Muscle of leg (tissue), 11 donors: Measurements from ENCODE around the gene TIAM2. TPM values are rescaled to one million over a fixed set of nuclear protein-coding genes. Genes with fewer than 3 reads are reported as not detected.

Experiments used
- DNase-seq: peaks from one replicate; pipeline ENCODE4 v3.0.0; 2013
- H3K27ac ChIP-seq: one replicate; pipeline ENCODE4 v1.5.1; 2013; ENCODE audit warnings: mild to moderate bottlenecking, low read length, control low read depth
- H3K27me3 ChIP-seq: one replicate; pipeline ENCODE4 v1.6.1; 2013; ENCODE audit warnings: low read length; ENCODE audit not compliant: control insufficient read depth, insufficient read depth
- H3K36me3 ChIP-seq: one replicate; pipeline ENCODE4 v1.6.1; 2013; ENCODE audit warnings: low read length; ENCODE audit not compliant: control insufficient read depth, insufficient read depth
- H3K4me1 ChIP-seq: one replicate; pipeline ENCODE4 v1.6.1; 2013; ENCODE audit warnings: low read length; ENCODE audit not compliant: control insufficient read depth, insufficient read depth
- H3K4me3 ChIP-seq: one replicate; pipeline ENCODE4 v1.5.1; 2013; ENCODE audit warnings: low read length, control low read depth
- H3K9me3 ChIP-seq: replicated peaks from 2 replicates; pipeline ENCODE4 v1.6.1; 2013; ENCODE audit warnings: low read depth, low read length; ENCODE audit not compliant: control insufficient read depth
- WGBS: methylation state at CpG from one replicate; pipeline ENCODE4 v1.1.5; 2013; ENCODE audit warnings: missing lambda C conversion rate; ENCODE audit not compliant: insufficient coverage; 5-methylcytosine and 5-hydroxymethylcytosine counted together
- polyA plus RNA-seq, 8 donors: library from polyadenylated mRNA; unstranded; fragments of 120-200 nt; gene quantifications; one replicate each; pipeline versions ENCODE4 v1.2.1 to v1.2.3, GENCODE V29; 2013; ENCODE audit warnings: inconsistent platforms in 1 of 8, low replicate concordance in 1 of 8; ENCODE audit not compliant: insufficient read length in 8 of 8, insufficient read depth in 1 of 8
- total RNA-seq: library from RNA; stranded (reverse); fragments of 120-200 nt; gene quantifications from one replicate; pipeline ENCODE4 v1.2.4, GENCODE V29; 2013

The TIAM2 gene
- total and polyA plus RNA-seq, 9 donors = 11.3 to 16.7 (median 13.1) TPM

DNA sequence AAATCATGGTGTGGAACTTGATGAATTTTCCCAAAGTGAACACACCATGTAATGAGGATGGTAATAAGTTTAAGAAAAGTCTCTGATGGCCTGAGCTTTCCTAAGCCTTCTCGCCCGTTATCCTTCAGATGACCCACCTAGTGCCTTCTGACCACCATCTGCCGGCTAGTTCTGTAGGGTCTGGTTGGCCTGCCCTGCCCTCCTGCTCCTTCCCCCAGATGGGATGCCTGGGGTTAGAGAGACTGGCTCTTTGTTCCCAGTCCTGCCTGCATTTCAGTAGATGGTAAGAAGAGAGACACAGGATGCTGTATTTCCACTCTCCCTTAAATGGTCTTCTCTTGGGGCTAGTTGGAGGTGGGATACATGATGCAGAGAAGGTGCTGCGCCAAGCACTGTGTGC is 43.0 kb downstream of the TIAM2 start:
- Histone ChIP-seq H3K9me3 (peaks cover 2% of the 10 kb centered on the region), H3K27ac (no peak overlapping the region), H3K27me3 (no peaks in the 10 kb centered on the region), H3K4me1 (peaks cover 2% of the 10 kb centered on the region), H3K4me3 (no peak overlapping the region), H3K36me3 (no peaks in the 10 kb centered on the region)
- WGBS = no CpG with 5 or more reads among the region's 4 CpGs
- no peak for DNase-seq

DNA sequence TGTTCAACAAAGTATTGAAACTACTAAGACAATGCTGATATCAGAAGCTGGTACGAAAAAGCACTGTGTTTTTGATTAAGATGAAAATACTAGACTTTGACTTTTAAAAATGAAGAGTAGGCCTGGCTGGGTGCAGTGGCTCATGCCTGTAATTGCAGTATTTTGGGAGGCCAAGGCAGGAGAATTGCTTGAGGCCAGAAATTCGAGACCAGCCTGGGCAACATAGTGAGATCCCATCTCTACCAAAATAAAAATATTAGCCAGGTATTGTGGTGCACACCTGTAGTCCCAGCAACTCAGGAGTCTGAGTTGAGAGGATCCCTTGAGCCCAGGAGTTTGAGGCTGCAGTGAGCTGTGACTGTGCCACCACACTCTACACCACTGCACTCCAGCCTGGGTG is 43.4 kb downstream of the TIAM2 start:
- Histone ChIP-seq H3K27me3 (no peaks in the 10 kb centered on the region), H3K4me3 (no peak overlapping the region), H3K9me3 (peaks cover 2% of the 10 kb centered on the region), H3K4me1 (peaks cover 2% of the 10 kb centered on the region), H3K27ac (no peak overlapping the region), H3K36me3 (no peaks in the 10 kb centered on the region)
- 100% methylated on average over 1 of the region's 2 CpGs for WGBS
- DNase-seq = no peak

DNA sequence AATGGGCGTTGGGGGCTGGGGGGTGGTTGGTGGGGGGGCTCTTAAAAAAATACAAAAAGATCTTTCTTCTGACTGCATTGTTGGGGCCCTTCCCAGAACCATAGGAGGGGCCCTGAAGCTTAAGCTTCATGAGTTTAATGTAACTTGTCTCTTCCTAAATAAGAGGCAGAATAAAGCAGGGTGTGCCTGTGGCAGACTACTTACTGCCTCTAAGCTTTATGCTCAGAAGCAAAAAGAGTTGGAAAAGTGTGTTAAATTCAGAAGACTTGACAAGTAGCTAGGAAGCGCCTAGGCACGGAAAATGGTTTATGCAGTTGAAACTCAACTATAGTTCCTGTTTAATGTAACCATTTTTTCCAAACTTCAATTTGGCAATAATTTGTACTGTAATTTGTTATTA is 44.5 kb downstream of the TIAM2 start:
- no peaks in the 10 kb centered on the region for H3K27me3 ChIP-seq
- no CpG with 5 or more reads among the region's 3 CpGs for WGBS
- no peaks in the 10 kb centered on the region for H3K9me3 ChIP-seq
- H3K4me1 ChIP-seq = peaks cover 2% of the 10 kb centered on the region
- DNase-seq = peak; percentile 59
- H3K27ac ChIP-seq = no peak overlapping the region
- no peaks in the 10 kb centered on the region for H3K36me3 ChIP-seq
- no peak overlapping the region for H3K4me3 ChIP-seq

DNA sequence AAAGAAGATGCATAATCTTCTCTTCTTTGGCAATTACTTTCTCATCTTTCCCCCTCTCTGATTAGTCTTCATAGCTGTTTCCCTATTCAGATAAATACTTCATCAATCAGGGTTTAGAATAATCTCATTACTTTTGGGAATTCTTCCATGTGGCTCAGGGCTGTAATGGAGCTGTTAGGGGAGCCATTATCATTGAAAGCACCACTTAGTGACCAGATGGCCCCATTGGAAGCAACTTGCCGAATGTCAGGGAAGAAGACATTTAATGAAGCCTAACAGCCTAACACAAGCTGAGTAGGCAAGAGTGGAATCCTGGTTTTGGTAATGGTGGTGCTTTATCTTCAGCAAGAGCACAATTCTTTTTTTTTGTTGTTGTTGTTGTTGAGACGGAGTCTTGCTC is 45.0 kb downstream of the TIAM2 start:
- no peaks in the 10 kb centered on the region for H3K9me3 ChIP-seq
- no peaks in the 10 kb centered on the region for H3K27me3 ChIP-seq
- DNase-seq = no peak
- no peak overlapping the region for H3K27ac ChIP-seq
- 100% methylated on average over 1 of the region's 2 CpGs for WGBS
- H3K4me3 ChIP-seq = no peak overlapping the region
- no peaks in the 10 kb centered on the region for H3K36me3 ChIP-seq
- H3K4me1 ChIP-seq = peaks cover 2% of the 10 kb centered on the region

DNA sequence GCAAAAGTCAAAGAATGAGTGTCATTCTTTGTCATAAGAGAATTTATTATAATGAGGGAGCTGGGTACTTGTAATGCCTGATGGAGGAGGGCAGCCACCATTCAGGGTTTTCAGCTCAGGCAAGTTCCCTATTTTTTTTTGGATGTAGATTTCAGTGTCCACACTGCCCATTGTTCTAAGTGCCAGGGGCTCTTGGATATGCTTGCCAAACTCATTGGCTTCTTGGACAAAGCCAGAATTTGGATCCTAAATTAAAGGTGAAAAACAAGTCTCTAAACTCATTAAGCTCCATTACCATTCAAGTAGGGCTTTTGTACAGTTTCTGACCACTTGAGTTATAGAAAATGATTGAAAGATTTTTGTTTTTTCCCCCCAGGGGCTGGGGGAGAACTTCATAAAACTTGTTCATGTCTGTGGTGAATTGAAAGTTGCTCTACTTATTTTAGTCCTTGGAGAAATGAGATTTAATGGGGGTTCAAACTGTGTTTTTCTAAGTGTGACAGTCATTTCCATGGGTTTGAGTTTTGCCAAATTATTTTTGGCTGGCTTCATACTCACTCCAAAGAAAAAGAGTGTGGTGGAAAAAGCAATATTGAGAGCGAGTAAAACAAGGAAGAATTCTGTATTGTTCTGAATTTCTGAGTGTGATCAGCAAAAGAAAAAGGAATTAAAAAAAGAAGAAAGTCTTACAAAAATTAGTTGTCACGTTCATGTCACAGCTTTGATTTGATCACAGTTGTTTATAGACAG is 46.0 kb downstream of the TIAM2 start:
- Histone ChIP-seq H3K27ac (peak overlapping the region; percentile 45), H3K36me3 (no peaks in the 10 kb centered on the region), H3K4me3 (no peak overlapping the region), H3K4me1 (peaks cover 2% of the 10 kb centered on the region), H3K27me3 (no peaks in the 10 kb centered on the region), H3K9me3 (no peaks in the 10 kb centered on the region)
- no CpG with 5 or more reads among the region's 2 CpGs for WGBS
- DNase-seq = peak; percentile 61

DNA sequence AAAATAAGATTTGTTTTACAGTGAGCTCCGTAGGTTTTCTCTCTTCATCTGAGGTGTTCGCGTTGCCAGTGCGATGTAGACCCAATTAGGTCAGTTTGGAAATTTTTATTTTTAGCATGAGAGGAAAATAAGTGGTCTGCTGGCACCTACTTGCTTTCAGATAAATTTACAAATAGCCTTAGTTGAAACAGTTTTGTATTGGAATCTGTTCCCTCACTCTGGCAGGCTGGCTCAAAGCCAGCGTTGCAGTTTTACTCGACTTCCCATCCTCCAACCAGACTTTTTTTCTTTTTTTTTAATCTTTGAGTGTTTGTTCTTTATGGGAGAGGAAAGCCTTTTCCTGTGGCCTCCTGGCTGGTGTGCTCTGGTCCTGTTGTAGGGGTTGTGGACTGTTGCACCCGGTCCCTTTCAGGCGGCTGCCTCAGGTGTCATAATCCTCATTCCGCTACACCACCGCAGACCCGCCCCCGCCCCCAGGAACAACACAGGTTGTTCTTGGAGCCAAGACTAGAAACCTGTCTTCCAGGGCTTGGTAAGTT is 46.7 kb downstream of the TIAM2 start:
- Histone ChIP-seq H3K36me3 (no peaks in the 10 kb centered on the region), H3K4me1 (peaks cover 2% of the 10 kb centered on the region), H3K9me3 (no peaks in the 10 kb centered on the region), H3K27ac (peak overlapping the region; percentile 45), H3K27me3 (no peaks in the 10 kb centered on the region), H3K4me3 (no peak overlapping the region)
- 77% methylated on average over 9 of the region's 12 CpGs for WGBS
- DNase-seq = peak; percentile 71

DNA sequence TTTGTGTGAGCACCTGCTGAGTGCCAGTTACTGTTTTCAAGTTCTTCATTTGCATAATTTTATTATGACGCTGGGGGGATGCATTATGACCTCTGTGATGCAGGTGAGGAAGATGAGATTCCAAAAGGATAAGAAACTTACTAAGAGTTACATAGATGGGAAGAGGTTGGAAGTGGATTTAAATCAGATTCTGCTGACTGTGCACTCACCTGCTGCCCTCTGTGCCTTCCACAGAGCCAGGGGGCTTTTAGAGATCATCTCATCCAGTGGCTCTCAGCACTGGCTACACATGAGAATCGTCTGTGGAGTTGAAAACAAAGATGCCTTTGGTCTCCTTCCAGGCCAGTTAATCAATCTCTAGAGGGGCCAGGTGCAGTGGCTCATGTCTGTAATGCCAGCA is 47.9 kb downstream of the TIAM2 start:
- Histone ChIP-seq H3K4me1 (peaks cover 2% of the 10 kb centered on the region), H3K9me3 (no peaks in the 10 kb centered on the region), H3K4me3 (no peak overlapping the region), H3K27me3 (no peaks in the 10 kb centered on the region), H3K27ac (no peak overlapping the region), H3K36me3 (no peaks in the 10 kb centered on the region)
- WGBS = no CpG with 5 or more reads among the region's 2 CpGs
- no peak for DNase-seq

DNA sequence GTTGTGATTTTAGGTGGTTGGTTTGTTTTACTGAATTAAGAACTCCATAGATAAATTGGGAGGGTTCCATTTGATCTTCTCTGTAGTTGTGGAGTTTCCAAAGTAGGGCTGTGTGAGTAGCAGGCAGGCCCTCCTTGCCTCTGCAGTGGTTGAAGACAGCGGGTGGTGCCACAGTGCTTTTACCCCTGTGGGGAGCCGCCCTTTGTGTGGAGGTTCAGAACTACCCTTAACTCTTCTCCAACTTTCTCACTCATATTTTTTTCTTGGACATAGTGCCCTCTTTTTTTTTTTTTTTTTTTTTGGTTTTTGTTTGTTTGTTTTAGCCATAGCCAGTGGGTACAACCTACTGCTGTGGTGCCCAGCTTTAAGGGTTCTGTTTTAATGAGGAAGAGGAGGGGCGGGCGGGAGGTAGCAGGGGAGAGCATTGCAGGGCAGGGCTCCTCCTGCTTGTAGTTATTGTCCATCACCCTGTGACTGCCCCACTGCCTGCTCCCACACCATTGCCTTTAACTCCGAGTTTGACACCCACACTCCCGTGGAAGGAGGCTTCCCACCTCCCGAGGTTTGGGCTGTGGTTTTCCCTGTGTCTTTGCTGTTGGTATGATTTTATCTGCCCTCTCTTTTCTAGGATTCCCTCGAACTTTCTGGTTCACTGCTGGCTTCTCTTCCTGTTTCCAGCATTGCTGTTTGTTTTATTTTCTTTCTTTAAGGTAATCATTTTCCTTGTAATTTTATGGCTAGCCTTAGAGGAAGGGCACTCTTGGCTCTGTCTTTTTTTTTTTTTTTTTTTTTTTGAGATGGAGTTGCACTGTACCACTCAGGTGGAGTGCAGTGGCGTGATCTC is 50.7 kb downstream of the TIAM2 start:
- no peak for DNase-seq
- no peak overlapping the region for H3K27ac ChIP-seq
- H3K4me3 ChIP-seq = no peak overlapping the region
- H3K36me3 ChIP-seq = no peaks in the 10 kb centered on the region
- peaks cover 2% of the 10 kb centered on the region for H3K4me1 ChIP-seq
- H3K27me3 ChIP-seq = no peaks in the 10 kb centered on the region
- H3K9me3 ChIP-seq = no peaks in the 10 kb centered on the region
- WGBS = 100% methylated on average over 1 of the region's 9 CpGs

DNA sequence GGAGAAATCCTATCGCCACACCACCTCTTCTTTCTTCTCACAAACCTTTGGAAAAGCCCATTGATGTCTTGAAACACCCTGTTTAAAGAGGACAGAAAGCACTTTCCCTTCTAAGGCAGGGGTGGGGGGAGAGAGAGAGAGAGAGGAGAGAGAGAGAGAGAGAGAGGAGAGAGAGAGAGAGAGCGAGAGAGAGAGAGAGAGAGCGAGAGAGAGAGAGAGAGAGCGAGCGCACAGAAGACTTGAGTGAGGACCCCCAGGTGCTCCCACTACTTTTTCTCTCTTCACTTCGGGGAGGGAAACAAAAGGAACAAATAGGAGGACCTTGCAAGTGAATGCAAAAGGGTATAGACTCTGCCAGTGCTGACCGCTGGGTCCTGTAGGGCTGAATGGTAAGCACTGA is 52.4 kb downstream of the TIAM2 start:
- Histone ChIP-seq H3K27ac (no peak overlapping the region), H3K27me3 (no peaks in the 10 kb centered on the region), H3K4me1 (no peaks in the 10 kb centered on the region), H3K4me3 (no peak overlapping the region), H3K36me3 (no peaks in the 10 kb centered on the region), H3K9me3 (no peaks in the 10 kb centered on the region)
- WGBS = no CpG with 5 or more reads among the region's 7 CpGs
- no peak for DNase-seq

DNA sequence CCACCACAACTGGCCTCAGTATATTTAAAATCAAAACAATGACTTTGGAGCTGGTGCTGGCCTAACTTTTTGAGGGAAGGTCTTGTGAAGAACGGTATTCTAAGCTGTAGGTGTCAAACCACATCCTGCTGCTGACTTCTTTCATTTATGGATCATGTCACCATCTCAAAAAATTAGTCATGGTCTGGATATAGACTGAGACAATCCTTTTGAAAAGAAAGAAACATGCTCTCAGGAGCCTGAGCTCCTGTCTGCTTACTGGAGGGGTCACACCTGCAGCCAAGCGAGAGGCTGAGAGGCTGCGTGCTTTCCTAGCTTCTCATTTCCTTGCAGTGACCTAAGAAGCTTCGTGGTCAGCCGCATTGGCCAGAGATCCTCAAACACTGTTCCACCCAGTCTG is 55.2 kb downstream of the TIAM2 start:
- WGBS = 79% methylated on average over 2 of the region's 5 CpGs
- no peak for DNase-seq
- H3K36me3 ChIP-seq = no peaks in the 10 kb centered on the region

More for the DNA sequence above, 55.2 kb downstream of the TIAM2 start:
- Histone ChIP-seq H3K9me3 (no peaks in the 10 kb centered on the region), H3K27ac (no peak overlapping the region), H3K4me1 (no peaks in the 10 kb centered on the region), H3K4me3 (no peak overlapping the region), H3K27me3 (no peaks in the 10 kb centered on the region)
